ENCODE measurements around the gene BST1. TPM values are rescaled to one million over a fixed set of nuclear protein-coding genes. Genes with fewer than 3 reads are reported as not detected.

BST1 gene
- total RNA-seq, 1 donor from 2014 or later, result 2.7 TPM

DNA sequence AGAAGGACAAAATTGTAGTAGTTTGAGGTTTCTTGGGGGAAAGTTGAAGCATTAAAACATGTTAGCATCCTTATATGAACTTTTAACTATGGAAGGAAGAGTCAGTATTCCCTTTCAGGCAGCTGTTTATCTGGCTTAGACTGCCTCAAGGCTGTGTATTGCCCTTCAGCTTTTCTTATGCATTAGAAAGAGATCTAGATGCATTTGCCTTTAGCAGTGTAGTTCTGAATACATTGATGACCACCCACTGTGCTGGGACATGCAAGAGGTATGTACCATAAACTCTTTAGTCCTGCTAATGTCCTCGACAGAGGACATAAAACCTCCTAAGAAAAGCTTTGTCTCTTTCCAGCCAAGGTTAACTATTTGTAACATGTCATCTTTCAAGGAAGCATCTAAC is 18.4 kb upstream of the BST1 start:
- intact Hi-C loops (cut with micrococcal nuclease), result no loop called here
- H3K4me3 ChIP-seq, result no peak overlapping the region
- TF ChIP-seq, protein P1, sequence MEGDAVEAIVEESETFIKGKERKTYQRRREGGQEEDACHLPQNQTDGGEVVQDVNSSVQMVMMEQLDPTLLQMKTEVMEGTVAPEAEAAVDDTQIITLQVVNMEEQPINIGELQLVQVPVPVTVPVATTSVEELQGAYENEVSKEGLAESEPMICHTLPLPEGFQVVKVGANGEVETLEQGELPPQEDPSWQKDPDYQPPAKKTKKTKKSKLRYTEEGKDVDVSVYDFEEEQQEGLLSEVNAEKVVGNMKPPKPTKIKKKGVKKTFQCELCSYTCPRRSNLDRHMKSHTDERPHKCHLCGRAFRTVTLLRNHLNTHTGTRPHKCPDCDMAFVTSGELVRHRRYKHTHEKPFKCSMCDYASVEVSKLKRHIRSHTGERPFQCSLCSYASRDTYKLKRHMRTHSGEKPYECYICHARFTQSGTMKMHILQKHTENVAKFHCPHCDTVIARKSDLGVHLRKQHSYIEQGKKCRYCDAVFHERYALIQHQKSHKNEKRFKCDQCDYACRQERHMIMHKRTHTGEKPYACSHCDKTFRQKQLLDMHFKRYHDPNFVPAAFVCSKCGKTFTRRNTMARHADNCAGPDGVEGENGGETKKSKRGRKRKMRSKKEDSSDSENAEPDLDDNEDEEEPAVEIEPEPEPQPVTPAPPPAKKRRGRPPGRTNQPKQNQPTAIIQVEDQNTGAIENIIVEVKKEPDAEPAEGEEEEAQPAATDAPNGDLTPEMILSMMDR (IDR thresholded peaks at IDR 0.05; ENCODE audit: borderline replicate concordance), result no peak
- peaks cover 39% of the 10 kb centered on the region for H3K4me1 ChIP-seq
- no peak overlapping the region for H3K27ac ChIP-seq (replicated peaks)
- no peaks in the 10 kb centered on the region for H3K27me3 ChIP-seq (ENCODE audit: low read depth)
- no peak for DNase-seq
- peaks cover 41% of the 10 kb centered on the region for H3K36me3 ChIP-seq
- H3K9me3 ChIP-seq (replicated peaks), result no peaks in the 10 kb centered on the region

DNA sequence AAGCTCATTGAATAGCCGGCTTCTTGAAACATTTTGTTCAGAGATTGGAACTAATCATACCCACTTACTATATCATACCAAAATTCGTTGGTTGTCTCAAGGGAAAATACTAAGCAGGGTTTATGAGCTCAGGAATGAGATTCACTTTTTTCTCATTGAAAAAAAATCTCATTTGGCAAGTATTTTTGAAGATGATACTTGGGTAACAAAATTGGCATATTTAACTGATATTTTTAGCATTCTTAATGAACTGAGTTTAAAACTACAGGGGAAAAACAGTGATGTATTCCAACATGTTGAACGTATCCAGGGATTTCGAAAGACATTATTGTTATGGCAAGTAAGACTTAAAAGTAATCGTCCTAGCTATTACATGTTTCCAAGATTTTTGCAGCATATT is 14.8 kb upstream of the BST1 start:
- Histone ChIP-seq H3K9me3 (replicated peaks) (no peaks in the 10 kb centered on the region), H3K4me3 (no peak overlapping the region), H3K36me3 (peaks cover 41% of the 10 kb centered on the region), H3K27me3 (ENCODE audit: low read depth) (no peaks in the 10 kb centered on the region), H3K27ac (replicated peaks) (no peak overlapping the region), H3K4me1 (peaks cover 38% of the 10 kb centered on the region)
- no peak for DNase-seq
- intact Hi-C loops (cut with micrococcal nuclease), result no loop called here
- TF ChIP-seq, protein P1 (IDR thresholded peaks at IDR 0.05; ENCODE audit: borderline replicate concordance), result no peak

DNA sequence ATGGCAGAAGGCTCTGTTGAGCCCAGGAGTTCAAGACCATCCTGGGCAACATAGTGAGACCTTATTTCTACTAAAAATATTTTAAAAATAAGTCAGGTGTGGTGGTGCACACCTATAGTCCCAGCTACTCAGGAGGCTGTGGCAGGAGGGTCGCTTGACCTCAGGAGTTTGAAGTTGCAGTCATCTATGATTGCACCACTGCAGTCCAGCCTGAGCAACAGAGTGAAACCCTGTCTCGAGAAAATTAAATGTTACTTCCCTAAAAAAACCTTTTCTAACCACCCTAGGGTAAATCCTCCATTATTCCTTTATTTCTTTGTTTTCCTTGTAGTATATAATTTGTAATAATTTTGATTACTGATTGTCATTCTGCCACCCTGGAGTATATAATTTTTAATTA is 13.3 kb upstream of the BST1 start:
- H3K4me1 ChIP-seq, result peaks cover 25% of the 10 kb centered on the region
- H3K27me3 ChIP-seq (ENCODE audit: low read depth), result no peaks in the 10 kb centered on the region
- intact Hi-C loops (cut with micrococcal nuclease), result no loop called here
- peak overlapping the region; percentile 48 for H3K27ac ChIP-seq (replicated peaks)
- H3K9me3 ChIP-seq (replicated peaks), result no peaks in the 10 kb centered on the region
- no peak for DNase-seq
- H3K36me3 ChIP-seq, result peaks cover 41% of the 10 kb centered on the region
- H3K4me3 ChIP-seq, result no peak overlapping the region
- TF ChIP-seq, protein P1 (IDR thresholded peaks at IDR 0.05; ENCODE audit: borderline replicate concordance), result no peak

DNA sequence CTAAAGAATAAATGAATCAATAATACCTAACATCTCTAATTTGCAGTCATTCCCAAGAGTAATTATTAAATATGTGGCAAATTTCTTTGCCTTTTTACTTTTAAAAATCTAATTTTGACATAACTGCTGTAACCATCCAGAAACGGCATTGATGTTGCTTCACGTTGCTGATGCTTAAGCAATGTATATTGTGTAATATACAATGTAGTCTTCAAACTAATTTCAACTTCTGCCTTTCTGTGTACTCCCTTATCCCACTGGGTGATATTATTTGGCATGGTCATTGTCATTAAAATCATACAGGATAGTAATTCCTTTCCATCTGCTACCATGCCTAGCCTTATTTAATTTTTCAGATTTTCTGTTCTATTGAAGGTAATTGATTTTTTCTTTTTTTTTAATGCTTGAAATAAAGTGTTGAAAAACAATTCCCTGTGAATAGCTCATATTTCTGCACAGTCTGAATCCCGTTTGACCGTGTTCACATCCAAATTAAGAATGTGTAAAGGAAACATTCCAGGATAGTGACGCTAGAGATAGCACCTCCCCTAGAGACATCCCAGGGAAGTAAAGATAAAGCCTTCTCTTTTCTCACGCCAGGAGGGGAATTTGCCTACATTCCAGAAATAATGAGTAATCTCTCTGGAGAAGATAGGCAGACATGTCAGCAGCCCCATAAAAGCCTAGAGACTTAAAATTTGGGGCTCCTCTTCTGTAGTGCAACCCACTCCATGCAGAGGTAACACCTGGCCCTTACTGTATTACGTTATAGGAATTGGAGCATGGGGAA is 12.7 kb upstream of the BST1 start:
- Histone ChIP-seq H3K4me3 (no peak overlapping the region), H3K9me3 (replicated peaks) (no peaks in the 10 kb centered on the region), H3K27ac (replicated peaks) (peak overlapping the region; percentile 48), H3K27me3 (ENCODE audit: low read depth) (no peaks in the 10 kb centered on the region), H3K36me3 (peaks cover 36% of the 10 kb centered on the region), H3K4me1 (peaks cover 24% of the 10 kb centered on the region)
- TF ChIP-seq, protein P1 (IDR thresholded peaks at IDR 0.05; ENCODE audit: borderline replicate concordance), result no peak
- DNase-seq, result no peak
- intact Hi-C loops (cut with micrococcal nuclease), result no loop called here

DNA sequence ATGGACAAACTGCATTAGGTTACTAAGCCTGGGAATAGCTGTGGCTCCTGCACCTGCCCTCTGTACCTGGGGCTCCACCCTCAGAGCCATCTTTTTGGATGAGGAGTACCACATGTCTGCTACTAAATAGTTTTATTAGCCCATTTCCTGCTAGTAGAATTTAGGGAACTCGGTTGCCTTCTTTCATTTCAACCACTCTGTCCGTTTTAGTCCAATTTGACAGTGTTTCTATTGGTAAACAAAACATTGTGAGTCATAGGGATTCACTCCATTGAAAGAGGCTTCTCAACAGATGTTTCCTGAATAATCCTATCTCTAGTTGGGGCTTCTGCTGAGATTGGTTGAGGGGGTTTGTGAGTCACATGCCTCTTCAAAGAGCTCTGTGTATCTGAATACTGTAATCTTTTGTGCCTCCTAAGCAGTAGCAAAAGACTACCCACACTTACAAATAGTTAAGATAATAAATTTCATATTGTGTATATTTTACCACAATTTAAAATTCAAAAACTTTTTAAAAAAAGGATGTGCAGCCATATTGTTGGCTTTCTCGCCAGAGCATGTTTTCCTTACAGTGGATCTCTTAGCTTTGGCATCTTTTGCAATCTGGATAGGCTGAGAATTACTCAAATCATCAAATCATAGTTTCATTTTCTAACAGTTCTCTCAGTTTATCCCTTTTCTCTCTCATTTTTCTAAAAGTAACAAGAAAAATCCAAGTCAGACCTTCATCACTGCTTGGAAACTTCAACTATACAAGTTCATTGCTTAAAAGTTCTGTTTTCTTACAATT is 11.3 kb upstream of the BST1 start:
- TF ChIP-seq, protein P1 (IDR thresholded peaks at IDR 0.05; ENCODE audit: borderline replicate concordance), result no peak
- DNase-seq, result no peak
- Histone ChIP-seq H3K4me1 (peaks cover 21% of the 10 kb centered on the region), H3K9me3 (replicated peaks) (no peaks in the 10 kb centered on the region), H3K4me3 (no peak overlapping the region), H3K27me3 (ENCODE audit: low read depth) (no peaks in the 10 kb centered on the region), H3K36me3 (peaks cover 26% of the 10 kb centered on the region), H3K27ac (replicated peaks) (peak overlapping the region; percentile 48)
- intact Hi-C loops (cut with micrococcal nuclease), result no loop called here

Measured in left ventricle myocardium inferior (tissue), 1 donor.